H54 (cell line): ENCODE data around the gene NRP2.

Experiments
- DNase-seq: peaks from one replicate; pipeline ENCODE4 v3.0.0; 2011; ENCODE audit warnings: low spot score, mixed read lengths; ENCODE audit not compliant: insufficient read length
- FAIRE-seq: peaks from 3 replicates; lab custom pipeline; 2011; peaks lifted over from hg19 to GRCh38; lab: Jason Lieb, UNC
- POLR2A ChIP-seq: IDR thresholded peaks from 2 replicates; pipeline ENCODE4 v1.6.1; 2011; ENCODE audit warnings: low read depth, mild to moderate bottlenecking, low read length

The NRP2 gene

DNA sequence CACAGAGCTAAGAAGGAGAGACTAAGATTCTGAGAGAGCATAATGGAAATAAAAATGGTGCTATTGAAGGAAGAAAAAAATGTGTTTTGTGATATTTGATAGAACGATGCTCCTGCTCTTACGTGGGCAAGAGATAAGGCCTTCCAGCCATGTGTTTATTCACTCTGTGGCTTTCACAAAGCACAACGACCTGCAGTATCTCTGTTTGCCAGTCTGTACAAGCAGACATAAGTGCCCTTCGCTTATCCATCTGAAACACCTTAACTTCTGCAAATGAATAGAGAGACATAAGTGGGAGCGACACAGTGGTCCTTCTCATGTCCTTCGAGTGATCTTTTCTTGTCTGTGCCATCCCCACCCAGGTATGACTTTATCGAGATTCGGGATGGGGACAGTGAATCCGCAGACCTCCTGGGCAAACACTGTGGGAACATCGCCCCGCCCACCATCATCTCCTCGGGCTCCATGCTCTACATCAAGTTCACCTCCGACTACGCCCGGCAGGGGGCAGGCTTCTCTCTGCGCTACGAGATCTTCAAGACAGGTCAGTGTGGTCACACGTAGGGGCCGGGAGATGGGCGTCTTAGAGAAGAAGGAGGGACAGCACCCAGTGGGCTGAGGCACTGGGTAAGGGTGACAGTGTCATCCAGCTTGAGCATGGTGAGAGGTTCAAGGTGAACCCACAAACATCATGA, 33.7 kb downstream of the NRP2 start:
- FAIRE-seq = no peak
- TF ChIP-seq POLR2A = no peak
- no peak for DNase-seq

DNA sequence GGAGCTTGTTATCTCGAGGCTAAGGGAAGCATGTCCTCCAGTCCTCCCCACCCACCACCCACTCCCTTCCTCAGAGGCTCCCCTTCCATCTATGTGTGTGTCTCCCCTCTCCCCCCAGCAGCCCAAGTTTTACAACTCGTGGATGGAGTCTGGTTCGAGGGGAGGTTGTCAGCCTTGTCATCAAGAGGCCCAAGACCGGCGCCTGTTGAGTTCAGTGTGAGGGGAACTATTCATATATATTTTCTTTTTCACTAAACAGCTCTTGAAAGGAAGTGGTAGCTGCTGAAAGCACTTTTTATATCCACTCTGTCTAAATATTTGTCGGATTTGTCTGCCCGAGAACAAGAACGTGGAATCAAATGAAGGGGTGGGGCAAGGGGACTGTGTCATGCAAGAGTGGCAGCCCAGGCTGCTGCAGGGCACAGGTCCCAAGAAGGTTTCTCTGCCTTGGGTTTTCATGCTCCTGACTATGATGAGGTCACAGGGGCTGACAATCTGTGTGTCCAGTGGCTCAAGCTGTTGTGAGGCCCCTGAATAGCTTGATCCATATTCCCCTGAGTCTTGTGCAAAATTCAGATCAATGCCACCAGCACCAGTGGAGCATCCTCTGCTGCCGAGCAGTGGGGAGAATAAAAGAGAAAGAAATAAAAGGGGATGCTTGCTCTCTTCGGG, 35.0 kb downstream of the NRP2 start:
- FAIRE-seq = no peak
- no peak for TF ChIP-seq POLR2A
- no peak for DNase-seq

DNA sequence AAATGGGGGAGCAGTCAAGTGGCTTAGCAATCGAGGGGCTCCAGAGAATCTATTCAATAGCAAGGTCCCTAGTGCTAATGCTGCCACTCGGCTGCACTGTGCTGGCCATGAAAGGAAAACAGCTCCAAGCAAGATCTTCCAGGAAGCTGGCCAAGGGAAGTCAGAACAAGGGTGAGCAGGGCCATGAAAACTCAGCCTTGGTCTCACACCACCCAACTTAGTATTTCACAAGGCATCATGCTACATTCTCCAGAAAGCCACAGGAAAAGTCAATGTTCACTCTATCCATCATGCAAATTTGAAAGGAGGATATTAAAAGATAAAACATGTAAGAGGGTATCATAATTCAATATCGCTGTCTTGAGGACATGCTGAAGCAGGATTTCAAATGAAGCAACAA, 35.7 kb downstream of the NRP2 start:
- no peak for FAIRE-seq
- DNase-seq = no peak
- no peak for TF ChIP-seq POLR2A

DNA sequence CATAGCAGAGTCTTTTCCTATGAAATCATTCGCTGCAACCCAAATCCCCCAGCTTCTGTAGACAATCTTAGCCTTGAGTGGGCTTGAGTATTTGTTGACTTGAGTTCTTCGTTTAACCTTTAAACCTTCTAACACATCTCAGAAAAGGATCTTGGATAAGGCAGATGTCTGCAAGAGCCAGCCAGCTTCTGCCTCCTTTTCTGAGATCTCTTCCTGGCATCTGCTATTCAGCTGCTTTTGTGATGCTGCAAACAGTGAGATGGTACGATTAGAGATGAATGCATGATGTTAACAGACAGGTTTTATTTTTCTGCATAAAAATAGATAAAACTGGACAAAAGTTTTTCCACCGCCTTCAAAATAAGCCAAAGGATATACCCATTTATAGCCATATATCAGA, 37.5 kb downstream of the NRP2 start:
- DNase-seq (no peak), FAIRE-seq (no peak)
- TF ChIP-seq POLR2A = no peak

DNA sequence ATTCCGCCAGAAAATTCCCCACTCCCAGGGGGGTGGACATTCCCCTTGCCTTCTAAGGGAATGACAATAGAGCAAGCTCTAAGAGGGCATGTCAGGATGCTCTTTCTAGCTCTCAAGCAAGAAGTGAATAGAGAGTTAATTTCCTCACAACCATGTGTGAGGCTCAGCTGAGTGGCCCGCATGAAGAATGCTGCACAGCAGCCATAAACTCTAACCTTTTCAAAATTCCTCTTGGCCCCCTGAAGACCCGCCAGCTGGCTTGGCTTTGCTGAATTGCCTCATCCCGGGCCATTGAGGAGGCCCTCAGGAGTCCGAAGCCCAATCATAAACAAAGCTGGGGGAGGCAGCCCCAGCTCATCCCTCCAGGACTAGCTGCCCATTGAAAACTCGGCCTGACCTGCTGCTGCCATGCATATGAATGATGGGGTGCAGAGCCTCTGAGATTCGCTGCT, 38.2 kb downstream of the NRP2 start:
- DNase-seq (no peak), FAIRE-seq (no peak)
- TF ChIP-seq POLR2A = no peak

DNA sequence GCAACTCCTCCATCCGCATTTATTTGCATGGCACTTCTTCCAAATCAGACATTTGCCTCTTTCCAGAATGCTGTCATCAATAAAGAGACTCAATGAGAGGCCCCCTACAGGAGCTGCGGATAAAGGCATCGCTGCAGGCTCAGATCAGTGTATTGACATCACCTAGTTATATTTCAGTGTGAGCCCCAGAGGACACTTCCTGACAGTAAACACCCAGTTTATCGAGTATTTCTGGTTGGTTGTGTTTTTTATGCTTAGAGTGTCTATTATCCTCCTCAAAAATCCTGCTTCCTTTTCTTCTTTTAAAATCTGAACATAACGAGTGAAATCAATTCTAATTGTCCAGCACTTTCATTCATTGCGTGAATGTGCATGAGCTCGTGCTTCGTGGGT, 38.8 kb downstream of the NRP2 start:
- FAIRE-seq = no peak

DNA sequence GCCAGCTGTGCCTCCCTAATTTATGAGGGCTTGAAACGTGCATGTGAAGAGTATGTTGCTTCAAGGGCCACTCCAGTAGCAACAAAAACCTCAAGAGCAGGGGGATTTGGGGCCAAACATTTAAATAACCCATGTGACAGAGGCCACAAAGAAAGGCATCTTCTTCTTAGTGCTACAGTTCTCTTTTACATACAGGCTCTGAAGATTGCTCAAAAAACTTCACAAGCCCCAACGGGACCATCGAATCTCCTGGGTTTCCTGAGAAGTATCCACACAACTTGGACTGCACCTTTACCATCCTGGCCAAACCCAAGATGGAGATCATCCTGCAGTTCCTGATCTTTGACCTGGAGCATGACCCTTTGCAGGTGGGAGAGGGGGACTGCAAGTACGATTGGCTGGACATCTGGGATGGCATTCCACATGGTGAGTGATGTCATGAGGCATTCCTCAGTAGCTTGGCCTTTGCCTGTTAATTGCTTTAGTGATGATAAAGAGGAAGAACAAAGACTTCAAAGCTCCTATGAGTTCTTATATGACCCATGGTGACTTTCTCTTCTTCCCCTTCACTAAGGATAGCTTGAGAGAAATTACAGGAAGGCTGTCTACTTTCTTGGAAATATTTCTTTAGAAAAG, 40.1 kb downstream of the NRP2 start:
- FAIRE-seq = no peak
- no peak for TF ChIP-seq POLR2A
- DNase-seq = no peak

More for the DNA sequence above, 38.8 kb downstream of the NRP2 start:
- no peak for TF ChIP-seq POLR2A
- DNase-seq = no peak

DNA sequence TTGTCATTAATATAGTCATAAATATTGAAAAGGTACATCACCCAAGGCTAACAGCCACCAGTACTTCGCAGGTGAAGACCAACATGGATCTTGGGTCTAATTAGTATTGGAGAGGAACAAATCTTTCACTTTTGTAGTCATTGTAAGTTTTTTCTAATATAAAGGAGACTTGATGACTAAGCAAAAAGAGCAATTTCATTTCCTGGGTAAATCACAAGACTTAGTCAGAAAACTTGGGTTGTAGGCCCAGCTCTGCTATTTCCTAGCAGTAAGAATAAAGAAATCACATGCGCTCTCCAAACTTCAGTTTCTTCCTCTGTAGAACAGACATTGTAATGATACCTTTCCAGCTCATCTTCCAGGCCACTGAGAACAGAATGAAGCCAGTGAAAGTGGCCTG, 40.9 kb downstream of the NRP2 start:
- TF ChIP-seq POLR2A = no peak
- FAIRE-seq (no peak), DNase-seq (no peak)

DNA sequence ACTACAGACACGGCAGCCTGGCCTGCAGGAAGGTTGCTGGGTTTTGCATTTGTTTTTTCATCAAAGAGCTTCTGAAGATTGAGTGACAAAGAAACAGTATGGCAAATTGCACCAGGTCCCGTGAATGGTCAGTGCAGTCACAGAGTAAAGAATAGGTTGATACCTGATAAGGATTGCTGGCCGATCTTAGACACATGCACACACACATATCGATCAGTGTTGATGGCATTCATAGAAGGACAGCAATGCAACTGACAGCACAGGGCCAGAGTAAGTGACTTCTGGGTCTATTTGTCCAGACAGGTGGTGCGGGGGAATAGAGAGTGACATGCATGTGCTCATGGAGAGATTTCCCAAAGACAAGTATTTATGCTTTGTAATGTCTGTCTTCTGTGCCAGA, 42.8 kb downstream of the NRP2 start:
- DNase-seq (no peak), FAIRE-seq (no peak)
- no peak for TF ChIP-seq POLR2A

DNA sequence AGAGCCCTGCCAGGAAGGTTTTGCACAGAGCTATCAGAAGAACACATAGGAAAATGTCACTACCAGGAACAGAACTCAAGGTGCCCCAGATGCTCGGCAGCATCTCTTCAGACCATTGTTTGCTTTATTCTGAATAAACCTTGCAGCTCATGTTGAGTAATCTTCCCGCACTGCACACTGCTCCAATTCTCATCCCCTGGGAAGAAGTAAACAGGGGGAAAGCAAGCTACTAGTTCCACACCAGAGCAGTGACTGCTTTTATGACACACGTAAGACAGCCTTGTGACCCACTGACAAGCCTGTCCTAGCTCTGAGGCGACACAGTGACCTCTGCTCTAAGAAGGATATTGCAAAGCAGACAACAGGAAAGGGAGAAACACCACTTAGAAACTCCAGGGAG, 44.2 kb downstream of the NRP2 start:
- TF ChIP-seq POLR2A = no peak
- FAIRE-seq (no peak), DNase-seq (no peak)

DNA sequence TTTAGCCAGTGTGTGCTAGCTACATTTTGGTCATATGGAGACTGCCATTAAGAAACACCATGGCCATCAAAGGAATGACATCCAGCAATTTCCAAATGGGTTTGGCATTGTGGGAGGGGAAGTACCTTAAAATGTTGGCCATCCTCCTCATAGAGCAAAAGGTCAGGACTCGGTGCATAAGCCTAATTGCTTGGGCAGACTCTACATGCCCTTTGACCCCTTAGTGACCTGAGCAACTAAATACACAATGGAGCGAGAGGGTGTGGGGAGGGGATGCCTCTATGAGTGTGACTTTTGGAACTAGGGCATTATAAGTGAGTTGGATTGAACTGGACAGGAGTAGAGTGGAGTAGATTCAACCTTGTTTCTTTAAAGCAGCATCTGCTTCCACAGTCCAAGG, 44.9 kb downstream of the NRP2 start:
- DNase-seq (no peak), FAIRE-seq (no peak)
- TF ChIP-seq POLR2A = no peak

DNA sequence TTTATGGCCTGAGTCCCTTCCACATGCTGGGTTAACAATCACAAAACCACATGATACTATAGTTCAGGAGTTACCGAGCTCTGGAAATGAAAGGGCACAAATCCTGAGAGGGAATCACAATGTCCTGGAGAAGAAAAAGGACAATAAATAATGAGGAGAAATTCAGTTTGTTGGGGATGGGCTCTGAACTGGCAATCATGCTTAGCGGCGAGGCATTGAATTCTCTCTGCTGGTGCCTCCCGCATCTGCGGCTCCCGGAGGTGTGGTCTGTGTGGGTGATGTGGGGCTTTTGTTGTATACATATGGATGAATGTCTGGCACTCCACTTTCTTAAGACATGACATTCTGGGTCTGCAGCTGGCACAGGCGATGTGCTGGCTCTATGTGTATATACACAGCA, 46.1 kb downstream of the NRP2 start:
- no peak for FAIRE-seq
- TF ChIP-seq POLR2A = no peak
- no peak for DNase-seq

DNA sequence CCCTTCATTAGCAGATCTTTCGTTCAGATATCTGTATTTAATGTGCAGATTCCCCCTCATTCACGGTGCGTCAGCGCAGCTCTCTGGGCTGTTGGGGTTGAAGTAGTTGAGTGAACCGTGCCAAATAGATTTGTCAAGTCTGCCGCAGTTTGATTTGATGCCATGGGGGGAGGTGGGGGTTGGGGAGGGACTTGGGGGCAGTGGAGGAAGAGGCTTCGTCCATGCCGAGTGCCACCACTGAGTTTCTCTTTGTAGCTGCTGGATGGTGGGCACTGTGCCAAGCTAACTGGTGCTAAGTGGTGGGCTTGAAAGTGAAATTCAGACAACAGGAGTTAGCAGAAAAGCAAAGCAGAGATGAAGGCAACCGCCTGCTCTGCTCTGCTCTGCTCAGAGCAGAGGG, 47.9 kb downstream of the NRP2 start:
- DNase-seq = no peak
- no peak for FAIRE-seq
- no peak for TF ChIP-seq POLR2A

DNA sequence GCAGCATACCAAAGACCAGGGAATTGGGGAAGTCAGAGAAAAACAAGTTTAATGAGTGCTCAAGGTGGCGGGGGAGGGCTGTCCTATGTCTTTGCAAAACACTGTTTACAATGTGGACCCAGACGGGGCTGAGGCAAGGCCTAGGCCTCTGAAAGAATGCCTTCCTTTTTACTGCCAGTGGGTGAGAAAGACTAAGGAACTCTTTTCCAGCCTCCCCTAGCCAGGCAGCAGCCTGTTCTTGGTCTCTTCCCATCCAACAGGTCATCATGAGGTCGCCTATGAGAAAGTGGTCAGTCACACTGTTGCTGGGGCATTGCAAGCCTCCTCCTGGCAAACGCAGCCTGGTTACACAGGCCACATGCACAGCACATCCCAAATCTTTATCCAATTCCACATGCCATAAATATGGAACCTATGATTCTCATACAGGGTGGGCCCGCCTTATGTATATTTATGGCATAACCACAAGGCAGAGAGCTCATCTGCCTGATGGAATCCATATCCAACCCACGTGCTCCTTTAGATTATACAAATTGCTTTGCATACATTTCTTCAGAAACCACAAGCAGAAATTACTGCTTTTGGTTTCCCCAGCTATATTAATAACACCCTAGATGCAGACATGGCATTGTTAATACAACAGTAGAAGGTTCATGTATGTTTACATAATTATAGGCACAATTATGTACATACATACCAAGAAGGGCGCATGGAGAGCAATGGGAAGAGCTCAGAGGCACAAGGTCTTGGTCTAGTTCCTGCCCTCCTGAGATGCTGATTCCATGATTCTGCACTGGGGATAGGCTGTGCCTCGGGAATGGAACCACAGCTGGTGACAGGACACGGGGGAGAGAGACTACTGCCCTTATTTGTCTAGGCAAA, 48.6 kb downstream of the NRP2 start:
- TF ChIP-seq POLR2A = no peak
- DNase-seq = no peak
- no peak for FAIRE-seq
